Heart right ventricle (tissue), 16 donors: Measurements from ENCODE around the gene MAN1C1. TPM values are rescaled to one million over a fixed set of nuclear protein-coding genes. Genes with fewer than 3 reads are reported as not detected.
"Not testable (repeated sequence)": the region's sequence is repeated elsewhere in the genome, so short reads cannot be mapped to it uniquely, and the experiment has no call there.

ENCODE experiments used
- ATAC-seq, 8 donors: fragments of 200-7000 bp; cut with Tn5 transposase; one replicate each; pipeline ENCODE4 v1.9.1; 2020; ENCODE audit warnings: mild to moderate bottlenecking in 8 of 8, moderate library complexity in 8 of 8, moderate number of reproducible peaks in 1 of 8
- DNase-seq, 2 donors: peaks; one replicate each; pipeline ENCODE4 v3.0.0-alpha.2; 2020
- H3K27ac ChIP-seq, 10 donors: fragments of 200-600 bp; sonication (generic) in 2 of 10; one replicate each; pipeline versions ENCODE4 v1.5.0 to v1.8.0; 2020 to 2022; ENCODE audit warnings: mild to moderate bottlenecking in 3 of 10
- H3K27me3 ChIP-seq, 7 donors: fragments of 200-600 bp; one replicate each; pipeline ENCODE4 v1.8.0; 2021 to 2022; ENCODE audit warnings: mild to moderate bottlenecking in 2 of 7
- H3K36me3 ChIP-seq, 9 donors: fragments of 200-600 bp; sonication (generic) in 1 of 9; one replicate each; pipeline versions ENCODE4 v1.5.0 to v1.8.0; 2020 to 2022; ENCODE audit warnings: mild to moderate bottlenecking in 2 of 9
- H3K4me1 ChIP-seq, 9 donors: fragments of 200-600 bp; sonication (generic) in 1 of 9; one replicate each; pipeline versions ENCODE4 v1.5.0 to v1.8.0; 2020 to 2022; ENCODE audit warnings: mild to moderate bottlenecking in 4 of 9
- H3K4me3 ChIP-seq, 10 donors: fragments of 200-600 bp; sonication (generic) in 2 of 10; one replicate each; pipeline versions ENCODE4 v1.5.0 to v1.8.0; 2020 to 2022; ENCODE audit warnings: mild to moderate bottlenecking in 7 of 10, moderate library complexity in 2 of 10
- H3K9me3 ChIP-seq, 11 donors: fragments of 200-600 bp in 10 of 11; sonication (generic) in 2 of 11; one replicate each; pipeline versions ENCODE4 v1.5.0 to v1.8.0; 2013 to 2022; ENCODE audit warnings: mild to moderate bottlenecking in 2 of 11, control low read depth in 1 of 11, moderate library complexity in 1 of 11
- CTCF ChIP-seq, 9 donors: fragments of 200-600 bp; sonication (generic) in 2 of 9; IDR thresholded peaks; one replicate each; pipeline versions ENCODE4 v1.5.0 to v1.8.0; 2021 to 2022; ENCODE audit warnings: antibody characterized with exemption in 9 of 9, mild to moderate bottlenecking in 5 of 9, moderate library complexity in 1 of 9
- WGBS, 2 donors: extraction: QIAGEN DNeasy Blood & Tissue Kit; methylation state at CpG; one replicate each; pipeline ENCODE4 v1.1.7; 2013; ENCODE audit warnings: inconsistent platforms in 1 of 2; 5-methylcytosine and 5-hydroxymethylcytosine counted together
- intact Hi-C, 10 donors: fragments of 100-400 bp; cut with DNase I; formaldehyde crosslinking; loops; one replicate each; pipeline versions ENCODE4 v1.11.1 to v1.14.2; 2022
- polyA plus RNA-seq, 2 donors: library from polyadenylated mRNA; stranded (reverse); fragments of 200-250 nt; gene quantifications; one replicate each; pipeline ENCODE4 v1.2.3, GENCODE V29; 2013
- total RNA-seq, 10 donors: library from RNA; stranded (reverse); fragmentation: NEBNext Ultra II Directional in 3 of 10; extraction: Animal tissue kit (Norgen Biotek cat#: 25700) in 3 of 10; gene quantifications; one replicate each; pipeline versions ENCODE4 v1.2.1 to v1.2.4, GENCODE V29; 2021 to 2023
- donor health status: Arrhythmogenic right ventricular cardiomyopathy.
- donor health status: ischemic (EF 13 %, LVEDD 7.1; RV severe dilation, severe dysfunction).
- donor health status: healthy with polysubstance abuse.
- donor health status: DM: no; HTN: yes; CAD: no.
- donor health status: DM: no; HTN: no; CAD: no.
- donor health status: ischemic (EF 25% LVEDD 6.9; RV normal size, moderate dysfunction).
- donor health status: ischemic (EF 25% LVEDD 5.7; RV mildly dilated, moderate dysfunction).
- donor health status: healthy.
- donor health status: DM: yes; HTN: yes; CAD: no.
- donor health status: Ischemic cardiomyopathy.
- donor health status: ischemic (EF 35%, LVEDD 5.7; RV mildly dilated, moderate dysfunction).
- donor health status: nonischemic (EF 11% LVEDD 7.7; RV severe dilation, severe dysfunction).
- donor health status: DM: yes; HTN: yes; CAD: no.
- donor health status: PGD.
- donor health status: ischemic (EF 29% LVEDD 5.4; RV normal size, mild dysfunction).
- donor health status: nonischemic (EF 23%, LVEDD 6.1; RV moderate dilation, normal function).

Gene MAN1C1
- total and polyA plus RNA-seq, 12 donors = 9.7 to 23.4 (median 13.4) TPM

GRCh38 chr1:25731148-25731547, 114.6 kb downstream of the MAN1C1 start:
- DNase-seq (no peak), ATAC-seq (no peak)
- Histone ChIP-seq H3K27me3 (no peaks in the 10 kb centered on the region), H3K9me3 (no peaks in the 10 kb centered on the region), H3K4me3 (no peak overlapping the region), H3K4me1 (peaks cover 14 to 80% (median 51%) of the 10 kb centered on the region in 9 donors), H3K27ac (no peak overlapping the region), H3K36me3 (no peaks in the 10 kb centered on the region)
- intact Hi-C loops = no loop called here
- 84 to 88% methylated on average over 5 of the region's 5 CpGs for WGBS, 2 donors
- TF ChIP-seq CTCF (IDR thresholded peaks at IDR 0.05) = no peak

- no peak for TF ChIP-seq CTCF (IDR thresholded peaks at IDR 0.05)
- no peak for ATAC-seq
- H3K4me1 ChIP-seq = peaks cover 17 to 83% (median 51%) of the 10 kb centered on the region in 9 donors
- intact Hi-C loops = no loop called here
- DNase-seq = no peak
- no peak overlapping the region for H3K27ac ChIP-seq
- no peaks in the 10 kb centered on the region for H3K36me3 ChIP-seq
- no peaks in the 10 kb centered on the region for H3K27me3 ChIP-seq
- 96 to 98% methylated on average over 4 of the region's 4 CpGs for WGBS, 2 donors
- H3K9me3 ChIP-seq = no peaks in the 10 kb centered on the region
- no peak overlapping the region for H3K4me3 ChIP-seq
These were observed 115.2 kb downstream of the MAN1C1 start for GRCh38 chr1:25731626-25732370.

- Histone ChIP-seq H3K4me3 (no peak overlapping the region), H3K9me3 (no peaks in the 10 kb centered on the region), H3K27ac (no peak overlapping the region), H3K27me3 (no peaks in the 10 kb centered on the region), H3K4me1 (peaks cover 13 to 81% (median 44%) of the 10 kb centered on the region in 9 donors), H3K36me3 (no peaks in the 10 kb centered on the region)
- WGBS, 2 donors = 91 to 94% methylated on average over 4 of the region's 4 CpGs
- ATAC-seq = no peak
- TF ChIP-seq CTCF (IDR thresholded peaks at IDR 0.05) = no peak
- intact Hi-C loops = no loop called here
- no peak for DNase-seq
These were observed 116.2 kb downstream of the MAN1C1 start for GRCh38 chr1:25732821-25733220.

- Histone ChIP-seq H3K27ac (no peak overlapping the region), H3K4me3 (no peak overlapping the region), H3K4me1 (peaks cover 11 to 76% (median 39%) of the 10 kb centered on the region in 9 donors), H3K36me3 (no peaks in the 10 kb centered on the region), H3K27me3 (no peaks in the 10 kb centered on the region), H3K9me3 (peaks cover 0 to 3% (median 0%) of the 10 kb centered on the region in 11 donors)
- 91 to 97% methylated on average over 9 of the region's 9 CpGs for WGBS, 2 donors
- intact Hi-C loops = no loop called here
- TF ChIP-seq CTCF (IDR thresholded peaks at IDR 0.05) = no peak
- ATAC-seq (no peak), DNase-seq (no peak)
These were observed 116.7 kb downstream of the MAN1C1 start for GRCh38 chr1:25733271-25733670.

GRCh38 chr1:25734991-25735390, 118.4 kb downstream of the MAN1C1 start:
- H3K4me1 ChIP-seq = peaks cover 5 to 59% (median 25%) of the 10 kb centered on the region in 9 donors
- peak overlapping the region in 2 of 10 donors; percentile 21 to 23 for H3K27ac ChIP-seq
- 88 to 94% methylated on average over 10 of the region's 10 CpGs for WGBS, 2 donors
- intact Hi-C loops = loop anchor here in 1 of 10 donors (5.0 kb wide), 1 partner anchor 33 kb away; no protein-coding TSS in a partner anchor
- not testable (repeated sequence) for H3K36me3 ChIP-seq, H3K27me3 ChIP-seq, ATAC-seq, H3K9me3 ChIP-seq, H3K4me3 ChIP-seq, DNase-seq
